ENCODE measurements around the gene ITGB8. TPM values are rescaled to one million over a fixed set of nuclear protein-coding genes. Genes with fewer than 3 reads are reported as not detected.

ITGB8 gene
- total and polyA plus RNA-seq, 9 of the 15 experiments (the other 6 are each of a cell fraction or from before 2014, with no cell fraction given) = under 0.01 to 0.03 (median 0.02) TPM; not detected in 6

GRCh38 chr7:20320322-20320721, 10.4 kb upstream of the ITGB8 start (continued):
- TF ChIP-seq BRD4 (IDR thresholded peaks at IDR 0.05) (no peak), ZNF133 (CRISPR knock-in tag; IDR thresholded peaks at IDR 0.05) (no peak), ZNF444 (CRISPR knock-in tag; IDR thresholded peaks at IDR 0.05) (no peak), ETS2 (tag; IDR thresholded peaks at IDR 0.05; ENCODE audit: borderline replicate concordance, poor library complexity, severe bottlenecking) (no peak), ZNF311 (CRISPR knock-in tag; IDR thresholded peaks at IDR 0.05) (no peak), BACH1 (tag; IDR thresholded peaks at IDR 0.05) (no peak), NFYB (IDR thresholded peaks at IDR 0.05; ENCODE audit: extremely low read depth, insufficient read length) (no peak)

DNA sequence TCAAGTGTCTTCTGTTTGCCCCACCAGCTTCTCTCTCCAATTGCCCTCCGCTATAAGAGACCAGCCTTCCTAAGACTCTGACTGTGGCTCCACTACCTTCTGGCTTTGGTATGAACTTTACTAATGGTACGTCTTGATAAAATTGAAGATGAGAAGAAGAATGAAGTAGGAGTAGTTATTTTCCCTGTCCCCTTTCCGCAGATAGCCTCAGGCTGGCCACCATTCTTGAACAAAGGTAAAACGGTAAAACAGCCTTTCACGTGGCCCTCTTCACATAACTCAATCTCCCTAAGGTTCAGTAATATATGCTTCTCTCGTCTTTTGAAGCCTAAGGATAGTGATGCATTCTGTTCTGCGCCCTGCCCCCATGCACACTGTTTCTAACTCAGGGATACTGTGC, 9.9 kb upstream of the ITGB8 start:
- ChIA-PET POLR2A (no interaction called here), CTCF (ENCODE audit: low intra/inter-chr PET ratio) (no interaction called here)
- 55% methylated on average over 7 of the region's 7 CpGs for WGBS (ENCODE audit: insufficient coverage, low coverage, missing lambda C conversion rate)
- H3K27me3 ChIP-seq (ENCODE audit: control insufficient read depth in 2 of 2, insufficient read depth in 2 of 2, low read length in 2 of 2) = no peaks in the 10 kb centered on the region
- DNase-seq (ENCODE audit: extremely low read depth in 1 of 4, low spot score in 3 of 4) = no peak
- intact Hi-C loops (cut with micrococcal nuclease) (no loop called here), in situ Hi-C loops (cut with MboI) (no loop called here)
- H3K79me2 ChIP-seq (ENCODE audit: control insufficient read depth, insufficient read depth, low read length) = no peaks in the 10 kb centered on the region
- no peaks in the 10 kb centered on the region for H3K36me3 ChIP-seq (ENCODE audit: control insufficient read depth, insufficient read depth, low read length)
- no peak overlapping the region for H3K27ac ChIP-seq (ENCODE audit: extremely low read depth, low read depth, low read length)
- no peak overlapping the region for H3K4me2 ChIP-seq (ENCODE audit: insufficient read depth, low read length)
- H3K9me3 ChIP-seq (replicated peaks; ENCODE audit: control insufficient read depth, insufficient read depth, low read depth, low read length) = no peaks in the 10 kb centered on the region
- H3K9me1 ChIP-seq (ENCODE audit: control insufficient read depth, insufficient read depth, low read length) = no peaks in the 10 kb centered on the region
- H4K20me1 ChIP-seq (replicated peaks; ENCODE audit: control insufficient read depth, insufficient read depth, low read length) = no peaks in the 10 kb centered on the region
- FAIRE-seq = no peak
- no TSS peak for BruUV-seq (replicated peaks)
- ATAC-seq = no peak
- no peak overlapping the region for H3K4me3 ChIP-seq
- H2AFZ ChIP-seq (ENCODE audit: low read depth, low read length) = peak overlapping the region; percentile 28
- H3K9ac ChIP-seq (ENCODE audit: insufficient read depth in 1 of 2, low read depth in 2 of 2, low read length in 2 of 2) = no peak overlapping the region
- no peaks in the 10 kb centered on the region; a peak in 1 of 5 replicates for H3K4me1 ChIP-seq (replicated peaks in 1 of 2; ENCODE audit: control insufficient read depth in 2 of 2, insufficient read depth in 2 of 2, low read length in 2 of 2)
- no peak for TF ChIP-seq SRSF9 (IDR thresholded peaks at IDR 0.05; ENCODE audit: borderline replicate concordance, low read depth, low read length)
- TF ChIP-seq ZNF174 (CRISPR knock-in tag; IDR thresholded peaks at IDR 0.05) = no peak
- no peak for TF ChIP-seq ATF1 (CRISPR knock-in tag; IDR thresholded peaks at IDR 0.05)
- no peak for TF ChIP-seq ATF1 (tag; IDR thresholded peaks at IDR 0.05)
- TF ChIP-seq ZNF583 (CRISPR knock-in tag; IDR thresholded peaks at IDR 0.05) = no peak
- TF ChIP-seq TARDBP (IDR thresholded peaks at IDR 0.05) = no peak
- TF ChIP-seq ZFP30 (CRISPR knock-in tag; IDR thresholded peaks at IDR 0.05; ENCODE audit: borderline replicate concordance) = no peak
- TF ChIP-seq E4F1 (CRISPR knock-in tag; IDR thresholded peaks at IDR 0.05; ENCODE audit: borderline replicate concordance) = no peak
- TF ChIP-seq ELF4 (CRISPR knock-in tag; IDR thresholded peaks at IDR 0.05) = no peak
- TF ChIP-seq ZBTB26 (CRISPR knock-in tag; IDR thresholded peaks at IDR 0.05) = no peak
- TF ChIP-seq ZNF830 (CRISPR knock-in tag; IDR thresholded peaks at IDR 0.05) = no peak
- TF ChIP-seq KHSRP (IDR thresholded peaks at IDR 0.05) = no peak
- TF ChIP-seq ZNF121 (CRISPR knock-in tag; conservative IDR thresholded peaks at IDR 0.05) = no peak
- TF ChIP-seq ZBTB7A (IDR thresholded peaks at IDR 0.05; ENCODE audit: borderline replicate concordance, control insufficient read depth, low read depth, low read length) = no peak
- no peak for TF ChIP-seq HDAC8 (tag; IDR thresholded peaks at IDR 0.05)
- no peak for TF ChIP-seq EZH2 (IDR thresholded peaks at IDR 0.05; ENCODE audit: borderline replicate concordance, low read depth, low read length)
